ENCODE results near the gene MCHR1.
"Not testable (repeated sequence)": the region's sequence is repeated elsewhere in the genome, so short reads cannot be mapped to it uniquely, and the experiment has no call there.

MCHR1 gene

GRCh38 chr22:40653361-40653760, 25.9 kb upstream of the MCHR1 start:
- CTCF ChIA-PET: no interaction called here
- TF ChIP-seq FOXA1 (IDR thresholded peaks at IDR 0.05) (no peak), HDGF (IDR thresholded peaks at IDR 0.05; ENCODE audit: borderline replicate concordance) (no peak), FOXK2 (IDR thresholded peaks at IDR 0.05) (no peak), ELF4 (IDR thresholded peaks at IDR 0.05) (no peak), ZNF384 (IDR thresholded peaks at IDR 0.05) (no peak), FOXM1 (IDR thresholded peaks at IDR 0.05; ENCODE audit: borderline replicate concordance) (no peak), CTBP1 (IDR thresholded peaks at IDR 0.05; ENCODE audit: borderline replicate concordance) (no peak), SUZ12 (IDR thresholded peaks at IDR 0.05) (no peak), NFRKB (IDR thresholded peaks at IDR 0.05) (no peak), L3MBTL2 (conservative IDR thresholded peaks at IDR 0.05) (no peak), TARDBP (IDR thresholded peaks at IDR 0.05) (no peak), PKNOX1 (IDR thresholded peaks at IDR 0.05) (no peak)
- POLR2A ChIA-PET: interaction anchor here (0.8 to 1.6 kb wide), 2 partner anchors 17 to 203 kb away, joined by 3 to 5 read pairs; partner anchors contain the start of genes MRTFA, ST13 and XPNPEP3
- DNase-seq (ENCODE audit: extremely low spot score): no peak

GRCh38 chr22:40654522-40655167, 24.6 kb upstream of the MCHR1 start:
- CTCF ChIA-PET: interaction anchor here (0.6 to 0.9 kb wide), 3 partner anchors 20 to 244 kb away, joined by 3 read pairs; no protein-coding TSS in a partner anchor
- TF ChIP-seq L3MBTL2 (conservative IDR thresholded peaks at IDR 0.05) (no peak), CTBP1 (IDR thresholded peaks at IDR 0.05; ENCODE audit: borderline replicate concordance) (no peak), FOXM1 (IDR thresholded peaks at IDR 0.05; ENCODE audit: borderline replicate concordance) (no peak), SP1 (IDR thresholded peaks at IDR 0.05) (no peak), FOXK2 (IDR thresholded peaks at IDR 0.05) (no peak), HDGF (IDR thresholded peaks at IDR 0.05; ENCODE audit: borderline replicate concordance) (no peak), ELF4 (IDR thresholded peaks at IDR 0.05) (no peak), TARDBP (IDR thresholded peaks at IDR 0.05) (no peak), ARNT (IDR thresholded peaks at IDR 0.05) (no peak), SUZ12 (IDR thresholded peaks at IDR 0.05) (no peak), NFRKB (IDR thresholded peaks at IDR 0.05) (no peak), FOXA1 (IDR thresholded peaks at IDR 0.05) (no peak), PKNOX1 (IDR thresholded peaks at IDR 0.05) (no peak), BHLHE40 (IDR thresholded peaks at IDR 0.05; ENCODE audit: borderline replicate concordance) (no peak), ZNF384 (IDR thresholded peaks at IDR 0.05) (no peak)

GRCh38 chr22:40655941-40656340, 23.3 kb upstream of the MCHR1 start:
- not testable (repeated sequence) for DNase-seq (ENCODE audit: extremely low spot score)
- ChIA-PET POLR2A (interaction anchor here (0.6 kb wide), 2 partner anchors 163 to 207 kb away, joined by 3 to 4 read pairs; partner anchors contain the start of gene SLC25A17), CTCF (interaction anchor here (0.5 to 0.9 kb wide), 2 partner anchors 243 to 436 kb away, joined by 3 to 4 read pairs; partner anchors contain the start of gene EP300)

More at GRCh38 chr22:40654522-40655167, 24.6 kb upstream of the MCHR1 start:
- DNase-seq (ENCODE audit: extremely low spot score): no peak
- POLR2A ChIA-PET: interaction anchor here (1.2 to 1.6 kb wide), 3 partner anchors 9 to 202 kb away, joined by 3 to 5 read pairs (median 4); partner anchors contain the start of genes ST13 and XPNPEP3

DNA sequence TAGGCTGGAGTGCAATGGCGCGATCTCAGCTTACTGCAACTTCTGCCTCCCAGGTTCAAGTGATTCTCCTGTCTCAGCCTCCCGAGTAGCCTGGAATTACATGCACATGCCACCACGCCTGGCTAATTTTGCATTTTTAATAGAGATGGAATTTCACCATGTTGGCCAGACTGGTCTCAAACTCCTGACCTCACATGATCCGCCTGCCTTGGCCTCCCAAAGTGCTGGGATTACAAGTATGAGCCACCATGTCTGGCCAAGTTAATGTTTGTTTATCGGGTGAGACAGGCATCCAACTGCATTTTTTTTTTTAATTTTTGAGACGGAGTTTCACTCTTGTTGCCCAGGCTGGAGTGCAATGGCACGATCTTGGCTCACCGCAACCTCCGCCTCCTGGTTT, 22.6 kb upstream of the MCHR1 start:
- CTCF ChIA-PET; DNase-seq (ENCODE audit: extremely low spot score): not testable (repeated sequence)
- POLR2A ChIA-PET: interaction anchor here (1.3 kb wide), 1 partner anchor 10 kb away, joined by 3 read pairs; no protein-coding TSS in a partner anchor

DNA sequence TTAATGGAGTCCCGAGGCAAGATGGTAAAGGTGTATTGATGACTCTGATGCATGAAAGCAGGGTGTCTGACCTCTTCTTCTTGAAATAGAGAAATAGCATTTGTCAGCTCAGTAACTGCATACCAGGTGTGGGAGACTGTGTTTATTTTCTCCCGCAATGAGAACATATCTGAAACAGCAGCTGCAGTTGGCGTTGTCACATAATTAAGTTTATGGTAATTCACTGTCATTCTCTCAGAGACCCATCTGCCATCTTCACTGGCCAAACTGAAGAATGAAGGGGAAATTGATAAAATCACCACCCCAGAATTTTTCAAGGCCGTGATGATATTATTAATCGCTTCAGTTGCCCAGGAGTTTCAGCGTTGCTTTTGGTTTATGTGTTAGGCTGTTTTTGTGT, 20.1 kb upstream of the MCHR1 start:
- POLR2A ChIA-PET: no interaction called here
- CTCF ChIA-PET: no interaction called here

GRCh38 chr22:40660730-40661129, 18.6 kb upstream of the MCHR1 start:
- CTCF ChIA-PET: no interaction called here
- DNase-seq (ENCODE audit: extremely low spot score): no peak
- TF ChIP-seq SP1 (IDR thresholded peaks at IDR 0.05): no peak
- no peak for TF ChIP-seq CTBP1 (IDR thresholded peaks at IDR 0.05; ENCODE audit: borderline replicate concordance)
- no peak for TF ChIP-seq BHLHE40 (IDR thresholded peaks at IDR 0.05; ENCODE audit: borderline replicate concordance)
- TF ChIP-seq NFRKB (IDR thresholded peaks at IDR 0.05): no peak
- TF ChIP-seq ZNF384 (IDR thresholded peaks at IDR 0.05): no peak
- TF ChIP-seq PKNOX1 (IDR thresholded peaks at IDR 0.05): no peak
- TF ChIP-seq HDGF (IDR thresholded peaks at IDR 0.05; ENCODE audit: borderline replicate concordance): no peak
- TF ChIP-seq ARNT (IDR thresholded peaks at IDR 0.05): no peak
- no peak for TF ChIP-seq SUZ12 (IDR thresholded peaks at IDR 0.05)
- TF ChIP-seq TARDBP (IDR thresholded peaks at IDR 0.05): no peak
- POLR2A ChIA-PET: interaction anchor here (0.8 kb wide), 1 partner anchor 9 kb away, joined by 4 read pairs; no protein-coding TSS in a partner anchor

More for the DNA sequence above, 20.1 kb upstream of the MCHR1 start:
- no peak for TF ChIP-seq SP1 (IDR thresholded peaks at IDR 0.05)
- no peak for TF ChIP-seq ZNF384 (IDR thresholded peaks at IDR 0.05)
- TF ChIP-seq ARNT (IDR thresholded peaks at IDR 0.05): no peak
- no peak for TF ChIP-seq NFRKB (IDR thresholded peaks at IDR 0.05)
- TF ChIP-seq LEF1 (IDR thresholded peaks at IDR 0.05; ENCODE audit: borderline replicate concordance): no peak
- no peak for TF ChIP-seq FOXK2 (IDR thresholded peaks at IDR 0.05)
- TF ChIP-seq FOXM1 (IDR thresholded peaks at IDR 0.05; ENCODE audit: borderline replicate concordance): no peak
- TF ChIP-seq CTBP1 (IDR thresholded peaks at IDR 0.05; ENCODE audit: borderline replicate concordance): no peak
- TF ChIP-seq HDGF (IDR thresholded peaks at IDR 0.05; ENCODE audit: borderline replicate concordance): no peak
- TF ChIP-seq BHLHE40 (IDR thresholded peaks at IDR 0.05; ENCODE audit: borderline replicate concordance): no peak
- no peak for TF ChIP-seq ELF4 (IDR thresholded peaks at IDR 0.05)
- TF ChIP-seq L3MBTL2 (conservative IDR thresholded peaks at IDR 0.05): no peak
- TF ChIP-seq TARDBP (IDR thresholded peaks at IDR 0.05): no peak
- no peak for TF ChIP-seq SUZ12 (IDR thresholded peaks at IDR 0.05)
- DNase-seq (ENCODE audit: extremely low spot score): no peak

Measured in HEK293T (cell line).